ENCODE data around the gene RAB24.
"Not testable (repeated sequence)": the region's sequence is repeated elsewhere in the genome, so short reads cannot be mapped to it uniquely, and the experiment has no call there.

RAB24 gene

GRCh38 chr5:177306674-177307543 is 3.4 kb upstream of the RAB24 start:
- TF ChIP-seq TCF4 (CRISPR knock-in tag; IDR thresholded peaks at IDR 0.05; ENCODE audit: borderline replicate concordance) (no peak), ZFP3 (CRISPR knock-in tag; IDR thresholded peaks at IDR 0.05) (no peak), TOX (CRISPR knock-in tag; IDR thresholded peaks at IDR 0.05; ENCODE audit: borderline replicate concordance) (no peak), RARB (CRISPR knock-in tag; IDR thresholded peaks at IDR 0.05) (no peak), CREB5 (CRISPR knock-in tag; IDR thresholded peaks at IDR 0.05; ENCODE audit: low read depth) (0 out of 2 replicates have a peak, but pooled peaks have one; percentile 38), PATZ1 (CRISPR knock-in tag; IDR thresholded peaks at IDR 0.05; ENCODE audit: borderline replicate concordance) (no peak), CSDC2 (CRISPR knock-in tag; IDR thresholded peaks at IDR 0.05) (no peak)
- no peak for ATAC-seq

GRCh38 chr5:177306103-177306640 is 2.7 kb upstream of the RAB24 start:
- ATAC-seq: not testable (repeated sequence)

GRCh38 chr5:177304392-177305119 is 1.0 kb upstream of the RAB24 start:
- TF ChIP-seq ARNTL (CRISPR knock-in tag; IDR thresholded peaks at IDR 0.05; ENCODE audit: borderline replicate concordance, low read depth) (no peak), BACH2 (CRISPR knock-in tag; IDR thresholded peaks at IDR 0.05; ENCODE audit: borderline replicate concordance) (no peak), OSR1 (CRISPR knock-in tag; IDR thresholded peaks at IDR 0.05) (no peak), TCF4 (CRISPR knock-in tag; IDR thresholded peaks at IDR 0.05; ENCODE audit: borderline replicate concordance) (no peak), CREB5 (CRISPR knock-in tag; IDR thresholded peaks at IDR 0.05; ENCODE audit: low read depth) (no peak), RARB (CRISPR knock-in tag; IDR thresholded peaks at IDR 0.05) (no peak), GLIS3 (CRISPR knock-in tag; IDR thresholded peaks at IDR 0.05) (no peak), ESRRG (CRISPR knock-in tag; IDR thresholded peaks at IDR 0.05) (no peak), ZNF70 (CRISPR knock-in tag; IDR thresholded peaks at IDR 0.05) (no peak), CSDC2 (CRISPR knock-in tag; IDR thresholded peaks at IDR 0.05) (no peak), ISL1 (CRISPR knock-in tag; IDR thresholded peaks at IDR 0.05) (no peak), ZC3H10 (CRISPR knock-in tag; IDR thresholded peaks at IDR 0.05) (no peak), ZNF565 (CRISPR knock-in tag; conservative IDR thresholded peaks at IDR 0.05; ENCODE audit: low read depth) (no peak), ZFP3 (CRISPR knock-in tag; IDR thresholded peaks at IDR 0.05) (no peak), ZFP30 (CRISPR knock-in tag; IDR thresholded peaks at IDR 0.05) (no peak), CSRNP3 (CRISPR knock-in tag; IDR thresholded peaks at IDR 0.05) (no peak), POU6F1 (CRISPR knock-in tag; IDR thresholded peaks at IDR 0.05; ENCODE audit: borderline replicate concordance, low read depth) (no peak), TSHZ2 (CRISPR knock-in tag; IDR thresholded peaks at IDR 0.05) (no peak)

More at GRCh38 chr5:177304392-177305119, 1.0 kb upstream of the RAB24 start:
- peak; percentile 9; the same call in 1 of the 3 replicates for ATAC-seq

All from SK-N-SH treated with all-trans-retinoic acid at 6 μM for 48 hours (cell line).